LHCN-M2 (cell line): ENCODE results near the gene MED12L. TPM values are rescaled to one million over a fixed set of nuclear protein-coding genes. Genes with fewer than 3 reads are reported as not detected.
"Not testable (repeated sequence)": the region's sequence is repeated elsewhere in the genome, so short reads cannot be mapped to it uniquely, and the experiment has no call there.

Source experiments
- DNase-seq: peaks from one replicate; pipeline ENCODE4 v3.0.0-alpha.2; 2012; ENCODE audit warnings: low read depth
- polyA plus RNA-seq: library from polyadenylated mRNA; unstranded; fragments of >200 nt; gene quantifications from one replicate; pipeline ENCODE4 v1.2.1, GENCODE V29; 2012; ENCODE audit warnings: missing spikeins
- total RNA-seq: library from RNA; depleted of rRNA; stranded (reverse); fragments of >200 nt; gene quantifications from 2 replicates; pipeline ENCODE4 v1.2.3, GENCODE V29; 2014; rRNA removed

The MED12L gene
- not detected in 2 replicates for total RNA-seq
- polyA plus RNA-seq: 0.01 TPM

- DNase-seq: peak; percentile 27
Measured at GRCh38 chr3:151085227-151085888, at the start of gene MED12L. Gene MED12L, plus strand, starts transcription at chr3:151085664. Its CDS starts 1,263 bp downstream, at chr3:151086927.

- peak; percentile 95 for DNase-seq
Measured at GRCh38 chr3:151037746-151038477, 47.6 kb upstream of the MED12L start.

- peak; percentile 33 for DNase-seq
Measured at GRCh38 chr3:151044706-151045105, 40.8 kb upstream of the MED12L start.

- DNase-seq: no peak
Measured at GRCh38 chr3:151047636-151048035, 37.8 kb upstream of the MED12L start.

- DNase-seq: no peak
Measured at GRCh38 chr3:151051533-151051932, 33.9 kb upstream of the MED12L start.

- no peak for DNase-seq
Measured at GRCh38 chr3:151052346-151052745, 33.1 kb upstream of the MED12L start.

- DNase-seq: no peak
Measured at GRCh38 chr3:151052756-151053155, 32.7 kb upstream of the MED12L start.

GRCh38 chr3:151058740-151059139 is 26.7 kb upstream of the MED12L start:
- DNase-seq: no peak

GRCh38 chr3:151062611-151063010 is 22.9 kb upstream of the MED12L start:
- DNase-seq: no peak

- DNase-seq: no peak
Measured at GRCh38 chr3:151067158-151067557, 18.3 kb upstream of the MED12L start.

GRCh38 chr3:151072842-151073241 is 12.6 kb upstream of the MED12L start:
- DNase-seq: not testable (repeated sequence)

- DNase-seq: no peak
Measured at GRCh38 chr3:151074256-151074655, 11.2 kb upstream of the MED12L start.

GRCh38 chr3:151075869-151076562 is 9.4 kb upstream of the MED12L start:
- DNase-seq: no peak

GRCh38 chr3:151076626-151077025 is 8.8 kb upstream of the MED12L start:
- no peak for DNase-seq

- not testable (repeated sequence) for DNase-seq
Measured at GRCh38 chr3:151081082-151081481, 4.4 kb upstream of the MED12L start.

GRCh38 chr3:151082880-151083838 is 2.3 kb upstream of the MED12L start:
- no peak for DNase-seq

GRCh38 chr3:151084893-151085226 is 604 bp upstream of the MED12L start:
- DNase-seq: no peak

GRCh38 chr3:151085889-151086483 is 522 bp downstream of the MED12L start:
- no peak for DNase-seq

- DNase-seq: peak; percentile 74
Measured at GRCh38 chr3:151086484-151087456, 1.3 kb downstream of the MED12L start.

- DNase-seq: no peak
Measured at GRCh38 chr3:151087648-151088047, 2.2 kb downstream of the MED12L start.
